Thyroid gland (tissue), 4 donors: Measurements from ENCODE around the gene DLG2. TPM values are rescaled to one million over a fixed set of nuclear protein-coding genes. Genes with fewer than 3 reads are reported as not detected.
A peak's percentile ranks its signal among the peaks of the same experiment; 100 is the strongest.
"Not testable (repeated sequence)": the region's sequence is repeated elsewhere in the genome, so short reads cannot be mapped to it uniquely, and the experiment has no call there.

Experiments used
- DNase-seq, 2 donors: peaks; one replicate each; pipeline ENCODE4 v3.0.0-alpha.2; 2019
- H3K27ac ChIP-seq, 3 donors: fragments of 200-600 bp; sonication (generic); 1 replicate in 2 of 3; 2 replicates in 1 of 3; pipeline ENCODE4 v1.5.1; 2016 to 2019; ENCODE audit warnings: mild to moderate bottlenecking in 1 of 3, moderate library complexity in 1 of 3
- H3K27me3 ChIP-seq: fragments of 200-600 bp; sonication (generic); one replicate; pipeline ENCODE4 v1.5.1; 2019
- H3K36me3 ChIP-seq, 2 donors: fragments of 200-600 bp; sonication (generic); one replicate each; pipeline ENCODE4 v1.5.1; 2016 to 2019
- H3K4me1 ChIP-seq, 2 donors: fragments of 200-600 bp; sonication (generic); one replicate each; pipeline ENCODE4 v1.5.1; 2017 to 2019
- H3K4me3 ChIP-seq, 3 donors: fragments of 200-600 bp; sonication (generic); replicated peaks in 1 of 3; 1 replicate in 2 of 3; 2 replicates in 1 of 3; pipeline ENCODE4 v1.5.1; 2016; ENCODE audit warnings: mild to moderate bottlenecking in 1 of 3
- H3K9me3 ChIP-seq: fragments of 200-600 bp; sonication (generic); one replicate; pipeline ENCODE4 v1.5.1; 2017
- POLR2A ChIP-seq, 2 donors: fragments of 450-650 bp; IDR thresholded peaks; one replicate each; pipeline ENCODE4 v1.6.1; 2017; ENCODE audit warnings: antibody characterized with exemption in 2 of 2, mild to moderate bottlenecking in 2 of 2, moderate library complexity in 1 of 2
- WGBS, 2 donors: methylation state at CpG; one replicate each; pipeline ENCODE4 v1.1.5; 2017; 5-methylcytosine and 5-hydroxymethylcytosine counted together
- intact Hi-C: fragments of 100-400 bp; cut with DNase I; formaldehyde crosslinking; loops from one replicate; pipeline ENCODE4 v1.15.1; 2023
- total RNA-seq, 4 donors: library from RNA; depleted of rRNA; stranded (reverse); fragments of >200 nt; gene quantifications; one replicate each; pipeline ENCODE4 v1.2.3, GENCODE V29; 2016
- TF ChIP-seq, protein P1 (sequence below), 6 experiments: fragments of 200-600 bp in 3 of 6; fragments of 450-650 bp in 3 of 6; sonication (generic) in 3 of 6; IDR thresholded peaks; one replicate each; pipeline ENCODE4 v1.5.1; 2016 to 2019; ENCODE audit warnings: antibody characterized with exemption in 6 of 6, mild to moderate bottlenecking in 2 of 6, inconsistent platforms in 1 of 6, moderate library complexity in 1 of 6

The DLG2 gene
- total RNA-seq, 4 donors from 2014 or later = 29.4 to 79.4 (median 42.4) TPM

DNA sequence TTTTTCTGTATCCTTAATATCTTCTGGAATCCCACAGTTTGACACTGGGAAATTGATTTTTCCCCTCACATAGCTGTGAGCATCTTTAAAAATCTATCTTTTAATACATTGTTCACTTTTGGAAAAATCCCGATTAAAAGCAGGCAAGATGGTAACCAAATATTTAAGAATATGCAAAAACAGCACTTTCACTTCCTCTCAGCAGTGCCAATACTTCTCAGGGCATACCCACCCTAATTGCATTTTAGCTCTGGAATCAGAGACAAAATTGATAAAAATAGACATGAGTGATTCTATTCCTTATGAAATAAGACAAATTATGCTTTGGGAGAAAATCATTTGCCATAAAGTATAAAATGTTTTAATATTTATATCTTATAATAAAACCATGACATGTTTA lies 2172.5 kb downstream of the DLG2 start:
- intact Hi-C loops = no loop called here
- H3K27me3 ChIP-seq = no peaks in the 10 kb centered on the region
- no peak overlapping the region for H3K27ac ChIP-seq
- H3K36me3 ChIP-seq = no peaks in the 10 kb centered on the region
- 91 to 92% methylated on average over 1 of the region's 1 CpG for whole genome bisulfite sequencing, 2 donors
- no peak for DNase-seq
- no peaks in the 10 kb centered on the region for H3K9me3 ChIP-seq
- no peaks in the 10 kb centered on the region for H3K4me1 ChIP-seq
- TF ChIP-seq, protein P1, sequence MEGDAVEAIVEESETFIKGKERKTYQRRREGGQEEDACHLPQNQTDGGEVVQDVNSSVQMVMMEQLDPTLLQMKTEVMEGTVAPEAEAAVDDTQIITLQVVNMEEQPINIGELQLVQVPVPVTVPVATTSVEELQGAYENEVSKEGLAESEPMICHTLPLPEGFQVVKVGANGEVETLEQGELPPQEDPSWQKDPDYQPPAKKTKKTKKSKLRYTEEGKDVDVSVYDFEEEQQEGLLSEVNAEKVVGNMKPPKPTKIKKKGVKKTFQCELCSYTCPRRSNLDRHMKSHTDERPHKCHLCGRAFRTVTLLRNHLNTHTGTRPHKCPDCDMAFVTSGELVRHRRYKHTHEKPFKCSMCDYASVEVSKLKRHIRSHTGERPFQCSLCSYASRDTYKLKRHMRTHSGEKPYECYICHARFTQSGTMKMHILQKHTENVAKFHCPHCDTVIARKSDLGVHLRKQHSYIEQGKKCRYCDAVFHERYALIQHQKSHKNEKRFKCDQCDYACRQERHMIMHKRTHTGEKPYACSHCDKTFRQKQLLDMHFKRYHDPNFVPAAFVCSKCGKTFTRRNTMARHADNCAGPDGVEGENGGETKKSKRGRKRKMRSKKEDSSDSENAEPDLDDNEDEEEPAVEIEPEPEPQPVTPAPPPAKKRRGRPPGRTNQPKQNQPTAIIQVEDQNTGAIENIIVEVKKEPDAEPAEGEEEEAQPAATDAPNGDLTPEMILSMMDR (IDR thresholded peaks at IDR 0.05) = no peak
- TF ChIP-seq POLR2A (IDR thresholded peaks at IDR 0.05) = no peak
- no peak overlapping the region for H3K4me3 ChIP-seq

DNA sequence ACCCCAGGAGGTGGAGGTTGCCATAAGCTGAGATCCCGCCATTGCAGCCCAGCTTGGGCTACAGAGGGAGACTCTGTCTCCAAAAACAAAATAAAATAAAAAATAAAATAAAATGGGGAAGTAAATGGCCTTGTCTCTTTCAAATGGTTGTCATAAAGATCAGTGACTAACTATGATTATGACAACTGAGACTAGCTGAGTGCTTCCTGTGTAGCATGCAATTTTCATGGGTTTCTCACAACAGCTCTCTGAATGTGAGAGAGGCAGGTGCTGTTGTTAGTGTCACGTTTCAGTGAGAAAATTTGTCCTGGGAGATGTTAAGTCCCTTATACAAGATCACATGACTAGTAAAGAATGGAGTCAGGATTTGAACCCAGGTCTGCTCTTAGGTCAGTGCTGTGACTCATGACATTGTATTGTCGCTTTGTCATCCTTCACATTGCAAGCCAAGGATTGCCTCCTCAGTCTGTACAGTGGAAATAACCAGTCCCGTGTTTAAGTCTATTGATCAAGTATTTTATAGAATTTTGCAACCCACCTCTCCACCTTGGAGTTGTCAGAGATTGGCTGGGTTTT lies 2177.7 kb downstream of the DLG2 start:
- H3K4me1 ChIP-seq = no peaks in the 10 kb centered on the region
- no peak overlapping the region for H3K4me3 ChIP-seq
- no peaks in the 10 kb centered on the region for H3K36me3 ChIP-seq
- intact Hi-C loops = no loop called here
- TF ChIP-seq, protein P1 (IDR thresholded peaks at IDR 0.05) = no peak
- no peak for TF ChIP-seq POLR2A (IDR thresholded peaks at IDR 0.05)
- WGBS, 2 donors = 87 to 89% methylated on average over 4 of the region's 4 CpGs
- no peak overlapping the region for H3K27ac ChIP-seq
- H3K9me3 ChIP-seq = no peaks in the 10 kb centered on the region
- no peak for DNase-seq
- H3K27me3 ChIP-seq = no peaks in the 10 kb centered on the region

DNA sequence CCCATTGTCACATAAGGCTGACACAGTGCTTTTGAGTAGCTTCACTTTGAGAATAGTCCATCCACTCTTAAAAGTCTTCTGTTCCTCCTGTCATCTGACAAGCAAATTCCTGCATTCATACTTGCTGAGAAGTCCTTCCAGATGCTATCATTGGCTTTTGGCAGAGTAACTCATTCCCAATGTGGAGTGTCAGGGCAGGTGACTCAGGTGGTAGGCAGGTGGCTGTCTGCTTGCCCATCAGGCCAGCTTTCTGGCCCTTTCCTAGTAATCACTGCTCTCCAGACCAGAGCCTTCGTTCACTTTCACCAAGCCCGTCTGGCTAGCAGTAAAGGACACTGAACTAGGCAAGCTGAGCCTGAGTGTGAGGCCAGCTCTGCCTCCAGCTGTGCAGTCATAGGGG lies 2178.5 kb downstream of the DLG2 start:
- WGBS, 2 donors = 93% methylated on average over 2 of the region's 2 CpGs
- DNase-seq = no peak
- intact Hi-C loops = no loop called here
- no peaks in the 10 kb centered on the region for H3K4me1 ChIP-seq
- no peak overlapping the region for H3K4me3 ChIP-seq
- H3K27me3 ChIP-seq = no peaks in the 10 kb centered on the region
- no peaks in the 10 kb centered on the region for H3K36me3 ChIP-seq
- H3K27ac ChIP-seq = no peak overlapping the region
- H3K9me3 ChIP-seq = no peaks in the 10 kb centered on the region
- TF ChIP-seq, protein P1 (IDR thresholded peaks at IDR 0.05) = no peak
- TF ChIP-seq POLR2A (IDR thresholded peaks at IDR 0.05) = no peak

DNA sequence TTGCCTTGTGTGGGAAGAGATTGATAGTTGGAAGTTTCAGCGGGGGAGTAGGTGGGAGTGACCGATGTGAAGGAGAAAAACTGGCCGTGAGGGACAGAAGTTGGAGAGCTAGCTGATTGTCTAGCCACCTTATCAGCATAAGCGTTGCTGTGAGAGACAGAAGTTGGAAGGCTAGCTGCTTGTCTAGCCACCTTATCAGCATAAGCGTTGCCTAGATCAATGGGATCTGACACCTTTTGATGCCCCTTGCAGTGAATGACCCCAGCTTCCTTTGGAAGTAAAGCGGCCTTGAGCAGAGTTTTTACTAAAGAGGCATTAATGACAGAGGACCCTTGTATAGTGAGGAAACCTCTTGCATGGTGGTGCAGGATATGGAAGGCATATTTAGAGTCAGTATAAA lies 2183.3 kb downstream of the DLG2 start:
- H3K4me3 ChIP-seq, H3K27me3 ChIP-seq, H3K27ac ChIP-seq, H3K9me3 ChIP-seq, H3K4me1 ChIP-seq, intact Hi-C loops, DNase-seq, H3K36me3 ChIP-seq: not testable (repeated sequence)
- WGBS, 2 donors = 74 to 80% methylated on average over 6 of the region's 6 CpGs

DNA sequence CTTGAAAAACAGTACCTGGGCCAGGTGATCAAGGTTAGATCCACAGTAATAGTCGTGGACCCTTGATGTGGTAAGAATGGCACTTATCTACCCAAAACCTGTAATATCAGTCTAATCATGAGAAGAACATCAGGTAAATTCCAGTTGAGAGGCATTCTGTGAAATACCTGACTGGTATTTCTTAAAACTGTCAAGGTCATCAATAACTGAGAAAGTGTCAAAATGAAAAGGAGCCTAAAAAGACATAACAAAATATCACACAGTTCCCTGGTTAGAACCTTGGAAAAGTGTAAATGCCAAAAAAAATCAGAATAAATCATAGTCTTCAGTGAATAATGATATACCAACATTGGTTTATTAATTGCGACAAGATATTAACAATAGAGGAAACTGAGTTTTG lies 2185.5 kb downstream of the DLG2 start:
- no peak overlapping the region for H3K4me3 ChIP-seq
- H3K27ac ChIP-seq = no peak overlapping the region
- intact Hi-C loops = no loop called here
- H3K27me3 ChIP-seq = no peaks in the 10 kb centered on the region
- TF ChIP-seq, protein P1 (IDR thresholded peaks at IDR 0.05) = no peak
- no peak for TF ChIP-seq POLR2A (IDR thresholded peaks at IDR 0.05)
- no peaks in the 10 kb centered on the region for H3K9me3 ChIP-seq
- no peaks in the 10 kb centered on the region for H3K4me1 ChIP-seq
- no peak for DNase-seq
- 81 to 83% methylated on average over 2 of the region's 2 CpGs for WGBS, 2 donors
- H3K36me3 ChIP-seq = no peaks in the 10 kb centered on the region

DNA sequence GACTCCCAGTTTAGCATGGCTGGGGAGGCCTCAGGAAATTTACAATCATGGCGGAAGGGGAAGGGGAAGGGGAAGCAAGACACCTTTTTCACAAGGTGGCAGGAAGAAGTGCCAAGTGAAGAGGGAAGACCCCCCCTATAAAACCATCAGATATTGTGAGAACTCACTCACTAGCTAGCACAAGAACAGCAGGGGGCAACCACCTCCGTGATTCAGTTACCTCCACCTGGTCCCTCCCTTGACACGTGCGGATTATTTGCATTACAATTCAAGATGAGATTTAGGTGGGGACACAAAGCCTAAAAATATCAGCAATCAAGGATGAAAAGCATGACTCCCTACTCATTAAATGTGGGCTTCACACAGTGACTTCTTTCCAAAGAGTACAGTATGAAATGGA lies 2186.0 kb downstream of the DLG2 start:
- Histone ChIP-seq H3K27ac (no peak overlapping the region), H3K9me3 (no peaks in the 10 kb centered on the region), H3K4me1 (no peaks in the 10 kb centered on the region), H3K4me3 (no peak overlapping the region), H3K27me3 (no peaks in the 10 kb centered on the region), H3K36me3 (no peaks in the 10 kb centered on the region)
- TF ChIP-seq, protein P1 (IDR thresholded peaks at IDR 0.05) = peak in 1 of 6 experiments; percentile 2
- no peak for TF ChIP-seq POLR2A (IDR thresholded peaks at IDR 0.05)
- intact Hi-C loops = no loop called here
- 68 to 71% methylated on average over 4 of the region's 4 CpGs for WGBS, 2 donors
- DNase-seq = peak; percentile 3 to 12
